A673 (cell line): Measurements from ENCODE around the gene EXOC6B. TPM values are rescaled to one million over a fixed set of nuclear protein-coding genes. Genes with fewer than 3 reads are reported as not detected.

Experiments used
- BruUV-seq: library from RNA; stranded (reverse); fragments of 400-500 nt; replicated peaks from 2 replicates; lab custom pipeline; 2021; lab: Mats Ljungman, UMichigan
- CTCF ChIA-PET: fragments of 300-600 bp; sonication (Branson Sonifier 250); formaldehyde crosslinking; loops from one replicate; lab custom pipeline; 2022; ENCODE audit warnings: antibody characterized with exemption; lab: Charles Lee
- POLR2A ChIA-PET: fragments of 300-600 bp; sonication (Branson Sonifier 250); formaldehyde crosslinking; loops from one replicate; lab custom pipeline; 2022; ENCODE audit warnings: antibody characterized with exemption; ENCODE audit not compliant: low non-redundant PET; lab: Charles Lee
- DNase-seq: peaks from one replicate; pipeline ENCODE4 v3.0.0-alpha.2; 2015; ENCODE audit warnings: low spot score
- H3K27ac ChIP-seq: fragments of 200-600 bp; sonication (generic); 2 replicates; pipeline ENCODE4 v1.5.1; 2016; ENCODE audit warnings: mixed run types, low read depth, mild to moderate bottlenecking, mixed read lengths, antibody characterized with exemption, low read length; ENCODE audit not compliant: poor library complexity, severe bottlenecking
- H3K27me3 ChIP-seq: fragments of 200-600 bp; sonication (generic); replicated peaks from 2 replicates; pipeline ENCODE4 v1.6.1; 2017; ENCODE audit warnings: mixed run types, low read depth, mild to moderate bottlenecking, mixed read lengths, antibody characterized with exemption, low read length; ENCODE audit not compliant: insufficient read depth, poor library complexity
- H3K36me3 ChIP-seq: fragments of 200-600 bp; sonication (generic); 2 replicates; pipeline ENCODE4 v1.6.1; 2016; ENCODE audit warnings: mixed run types, mild to moderate bottlenecking, mixed read lengths, antibody characterized with exemption, low read length; ENCODE audit not compliant: insufficient read depth, poor library complexity, severe bottlenecking
- H3K4me1 ChIP-seq: fragments of 200-600 bp; sonication (generic); 2 replicates; pipeline ENCODE4 v1.6.1; 2017; ENCODE audit warnings: mixed run types, mild to moderate bottlenecking, mixed read lengths, antibody characterized with exemption, low read length; ENCODE audit not compliant: insufficient read depth, poor library complexity, severe bottlenecking
- H3K4me3 ChIP-seq: fragments of 200-600 bp; sonication (generic); 2 replicates; pipeline ENCODE4 v1.5.1; 2016; ENCODE audit warnings: low read depth, mixed run types, mild to moderate bottlenecking, mixed read lengths, low read length; ENCODE audit not compliant: poor library complexity, severe bottlenecking
- H3K9me3 ChIP-seq: fragments of 200-600 bp; sonication (generic); 2 replicates; pipeline ENCODE4 v1.6.1; 2016; ENCODE audit warnings: mixed run types, low read depth, mild to moderate bottlenecking, mixed read lengths, antibody characterized with exemption, low read length; ENCODE audit not compliant: poor library complexity, severe bottlenecking
- EZH2 ChIP-seq: fragments of 200-600 bp; sonication (generic); IDR thresholded peaks from 2 replicates; pipeline ENCODE4 v1.6.1; 2017; ENCODE audit warnings: borderline replicate concordance, low read depth, mild to moderate bottlenecking, mixed read lengths, antibody characterized with exemption, low read length; ENCODE audit not compliant: poor library complexity, severe bottlenecking
- intact Hi-C: fragments of 100-400 bp; cut with micrococcal nuclease; formaldehyde crosslinking; loops from one replicate; pipeline ENCODE4 v1.10.0; 2022; ENCODE audit not compliant: unreplicated experiment
- total RNA-seq: library from RNA; stranded (reverse); gene quantifications from 2 replicates; pipeline ENCODE4 v1.2.3, GENCODE V29; 2021
- TF ChIP-seq, protein P1 (sequence below): fragments of 300-800, 200-600 bp; sonication (generic); conservative IDR thresholded peaks from 2 replicates; pipeline ENCODE4 v1.5.1; 2017; ENCODE audit warnings: low read depth, mild to moderate bottlenecking, antibody characterized with exemption, low read length, moderate library complexity, mixed read lengths

The EXOC6B gene
- total RNA-seq, 1 experiment from 2014 or later, result 138 TPM

GRCh38 chr2:72719416-72719815 is 106.4 kb downstream of the EXOC6B start:
- peak; percentile 15 for DNase-seq
- no peaks in the 10 kb centered on the region for H3K36me3 ChIP-seq
- H3K27ac ChIP-seq, result no peak overlapping the region
- CTCF ChIA-PET, result no interaction called here
- POLR2A ChIA-PET, result interaction anchor here (0.7 kb wide), 1 partner anchor 16 kb away, joined by 5 read pairs; no protein-coding TSS in a partner anchor
- peaks cover 9% of the 10 kb centered on the region for H3K4me1 ChIP-seq
- no TSS peak for BruUV-seq
- no peak overlapping the region for H3K4me3 ChIP-seq
- H3K27me3 ChIP-seq, result no peaks in the 10 kb centered on the region
- H3K9me3 ChIP-seq, result no peaks in the 10 kb centered on the region
- intact Hi-C loops, result no loop called here
- TF ChIP-seq EZH2, result no peak
- TF ChIP-seq, protein P1, sequence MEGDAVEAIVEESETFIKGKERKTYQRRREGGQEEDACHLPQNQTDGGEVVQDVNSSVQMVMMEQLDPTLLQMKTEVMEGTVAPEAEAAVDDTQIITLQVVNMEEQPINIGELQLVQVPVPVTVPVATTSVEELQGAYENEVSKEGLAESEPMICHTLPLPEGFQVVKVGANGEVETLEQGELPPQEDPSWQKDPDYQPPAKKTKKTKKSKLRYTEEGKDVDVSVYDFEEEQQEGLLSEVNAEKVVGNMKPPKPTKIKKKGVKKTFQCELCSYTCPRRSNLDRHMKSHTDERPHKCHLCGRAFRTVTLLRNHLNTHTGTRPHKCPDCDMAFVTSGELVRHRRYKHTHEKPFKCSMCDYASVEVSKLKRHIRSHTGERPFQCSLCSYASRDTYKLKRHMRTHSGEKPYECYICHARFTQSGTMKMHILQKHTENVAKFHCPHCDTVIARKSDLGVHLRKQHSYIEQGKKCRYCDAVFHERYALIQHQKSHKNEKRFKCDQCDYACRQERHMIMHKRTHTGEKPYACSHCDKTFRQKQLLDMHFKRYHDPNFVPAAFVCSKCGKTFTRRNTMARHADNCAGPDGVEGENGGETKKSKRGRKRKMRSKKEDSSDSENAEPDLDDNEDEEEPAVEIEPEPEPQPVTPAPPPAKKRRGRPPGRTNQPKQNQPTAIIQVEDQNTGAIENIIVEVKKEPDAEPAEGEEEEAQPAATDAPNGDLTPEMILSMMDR, result no peak

GRCh38 chr2:72718876-72719275 is 107.0 kb downstream of the EXOC6B start:
- ChIA-PET POLR2A (no interaction called here), CTCF (no interaction called here)
- H3K9me3 ChIP-seq, result no peaks in the 10 kb centered on the region
- no peak overlapping the region for H3K27ac ChIP-seq
- intact Hi-C loops, result no loop called here
- no peaks in the 10 kb centered on the region for H3K36me3 ChIP-seq
- no TSS peak for BruUV-seq
- no peak overlapping the region for H3K4me3 ChIP-seq
- H3K27me3 ChIP-seq, result no peaks in the 10 kb centered on the region
- TF ChIP-seq, protein P1, result no peak
- no peak for TF ChIP-seq EZH2
- peaks cover 9% of the 10 kb centered on the region for H3K4me1 ChIP-seq
- no peak for DNase-seq

GRCh38 chr2:72716601-72717000 is 109.2 kb downstream of the EXOC6B start:
- ChIA-PET CTCF (no interaction called here), POLR2A (no interaction called here)
- no peak for DNase-seq
- Histone ChIP-seq H3K27me3 (no peaks in the 10 kb centered on the region), H3K9me3 (no peaks in the 10 kb centered on the region), H3K36me3 (no peaks in the 10 kb centered on the region), H3K4me3 (no peak overlapping the region), H3K27ac (no peak overlapping the region), H3K4me1 (peaks cover 9% of the 10 kb centered on the region)
- BruUV-seq, result no TSS peak
- intact Hi-C loops, result no loop called here
- TF ChIP-seq, protein P1, result no peak
- no peak for TF ChIP-seq EZH2
